HepG2 (cell line): ENCODE measurements around the gene TBCCD1. TPM values are rescaled to one million over a fixed set of nuclear protein-coding genes. Genes with fewer than 3 reads are reported as not detected.

Experiments used
- FOXO1 ChIP-seq: sonication (generic); formaldehyde crosslinking; IDR thresholded peaks from 2 replicates; pipeline ENCODE4 v1.4.0; 2020; ENCODE audit warnings: missing genetic modification reagents
- HIVEP1 ChIP-seq: sonication (generic); formaldehyde crosslinking; IDR thresholded peaks from 2 replicates; pipeline ENCODE4 v1.4.0; 2020; ENCODE audit warnings: mild to moderate bottlenecking, missing genetic modification reagents
- KLF15 ChIP-seq: sonication (generic); formaldehyde crosslinking; IDR thresholded peaks from 2 replicates; pipeline ENCODE4 v1.8.1; 2023; ENCODE audit warnings: borderline replicate concordance, mild to moderate bottlenecking, inconsistent platforms, missing genetic modification reagents, mixed read lengths
- MAF1 ChIP-seq: sonication (generic); formaldehyde crosslinking; IDR thresholded peaks from 2 replicates; pipeline ENCODE4 v1.5.0; 2020; ENCODE audit warnings: missing genetic modification reagents, borderline replicate concordance
- NCOA2 ChIP-seq: sonication (generic); formaldehyde crosslinking; IDR thresholded peaks from 2 replicates; pipeline ENCODE4 v1.8.0; 2022; ENCODE audit warnings: inconsistent platforms
- SAP130 ChIP-seq: IDR thresholded peaks from 2 replicates; pipeline ENCODE4 v1.6.1; 2016; ENCODE audit warnings: low read depth
- SNAPC2 ChIP-seq: sonication (generic); formaldehyde crosslinking; IDR thresholded peaks from 2 replicates; pipeline ENCODE4 v1.8.1; 2022; ENCODE audit warnings: mild to moderate bottlenecking, missing genetic modification reagents
- TCF7L2 ChIP-seq: IDR thresholded peaks from 2 replicates; pipeline ENCODE4 v1.6.1; 2011; ENCODE audit warnings: mild to moderate bottlenecking, low read depth, low read length, moderate library complexity
- ZFP37 ChIP-seq: sonication (generic); formaldehyde crosslinking; IDR thresholded peaks from 2 replicates; pipeline ENCODE4 v1.4.0; 2020; ENCODE audit warnings: missing genetic modification reagents, borderline replicate concordance
- ZKSCAN8 ChIP-seq: IDR thresholded peaks from 2 replicates; pipeline ENCODE4 v1.6.1; 2016; ENCODE audit warnings: borderline replicate concordance, missing genetic modification reagents, missing compliant biosample characterization
- ZNF124 ChIP-seq: sonication (generic); formaldehyde crosslinking; IDR thresholded peaks from 2 replicates; pipeline ENCODE4 v1.4.0; 2020; ENCODE audit warnings: missing genetic modification reagents
- ZNF24 ChIP-seq: fragments of 450-650 bp; IDR thresholded peaks from 2 replicates; pipeline ENCODE4 v1.6.1; 2017; ENCODE audit warnings: antibody characterized with exemption, mild to moderate bottlenecking
- ZNF451 ChIP-seq: sonication (generic); formaldehyde crosslinking; IDR thresholded peaks from 2 replicates; pipeline ENCODE4 v1.5.0; 2020; ENCODE audit warnings: mild to moderate bottlenecking, missing genetic modification reagents
- ZNF558 ChIP-seq: sonication (generic); formaldehyde crosslinking; IDR thresholded peaks from 2 replicates; pipeline ENCODE4 v1.9.0; 2022; ENCODE audit warnings: mild to moderate bottlenecking, missing genetic modification reagents, borderline replicate concordance
- polyA plus RNA-seq, 8 experiments: library from polyadenylated mRNA; depleted of rRNA in 3 of 8; stranded (reverse) in 7 of 8; unstranded in 1 of 8; fragments of >200 nt; fragmentation: Illumina TruSeq in 4 of 8; extraction: Trizol in 4 of 8; gene quantifications; 2 replicates each; pipeline versions ENCODE4 v1.2.1 to v1.2.3, GENCODE V29; 2011 to 2016; ENCODE audit warnings: low read depth in 4 of 8, missing spikeins in 1 of 8, mixed read lengths in 1 of 8; ENCODE audit not compliant: insufficient read depth in 1 of 8
- total RNA-seq, 5 experiments: library from RNA; depleted of rRNA; stranded (reverse); fragments of >200 nt; fragmentation: Illumina TruSeq; extraction: Trizol; gene quantifications; 2 replicates each; pipeline ENCODE4 v1.2.3, GENCODE V29; 2016; ENCODE audit warnings: low read depth in 1 of 5
- TF ChIP-seq, protein P1 (sequence below): sonication (generic); formaldehyde crosslinking; conservative IDR thresholded peaks from 2 replicates; pipeline ENCODE4 v1.4.0; 2020; ENCODE audit warnings: missing genetic modification reagents
- TF ChIP-seq, protein P2 (sequence below), 2 experiments: sonication (generic) in 1 of 2; formaldehyde crosslinking in 1 of 2; IDR thresholded peaks; 2 replicates each; pipeline versions ENCODE4 v1.5.1 to v1.6.1; 2011 to 2020; ENCODE audit warnings: borderline replicate concordance in 1 of 2, low read depth in 1 of 2, low read length in 1 of 2, mild to moderate bottlenecking in 1 of 2, missing genetic modification reagents in 1 of 2, moderate library complexity in 1 of 2
- TF ChIP-seq, protein P3 (sequence below): sonication (generic); formaldehyde crosslinking; IDR thresholded peaks from 2 replicates; pipeline ENCODE4 v1.4.0; 2020; ENCODE audit warnings: mild to moderate bottlenecking, missing genetic modification reagents
- TF ChIP-seq, protein P4 (sequence below): sonication (generic); formaldehyde crosslinking; IDR thresholded peaks from 2 replicates; pipeline ENCODE4; 2020; ENCODE audit warnings: missing genetic modification reagents, mild to moderate bottlenecking, borderline replicate concordance
- TF ChIP-seq, protein P5 (sequence below): sonication (generic); formaldehyde crosslinking; IDR thresholded peaks from 2 replicates; pipeline ENCODE4 v1.4.0; 2020; ENCODE audit warnings: low read depth, mild to moderate bottlenecking, missing genetic modification reagents

The TBCCD1 gene
- total and polyA plus RNA-seq, 2 of the 13 experiments (the other 11 are each of a cell fraction or from before 2014, with no cell fraction given) = 13.6 to 16.2 TPM

DNA sequence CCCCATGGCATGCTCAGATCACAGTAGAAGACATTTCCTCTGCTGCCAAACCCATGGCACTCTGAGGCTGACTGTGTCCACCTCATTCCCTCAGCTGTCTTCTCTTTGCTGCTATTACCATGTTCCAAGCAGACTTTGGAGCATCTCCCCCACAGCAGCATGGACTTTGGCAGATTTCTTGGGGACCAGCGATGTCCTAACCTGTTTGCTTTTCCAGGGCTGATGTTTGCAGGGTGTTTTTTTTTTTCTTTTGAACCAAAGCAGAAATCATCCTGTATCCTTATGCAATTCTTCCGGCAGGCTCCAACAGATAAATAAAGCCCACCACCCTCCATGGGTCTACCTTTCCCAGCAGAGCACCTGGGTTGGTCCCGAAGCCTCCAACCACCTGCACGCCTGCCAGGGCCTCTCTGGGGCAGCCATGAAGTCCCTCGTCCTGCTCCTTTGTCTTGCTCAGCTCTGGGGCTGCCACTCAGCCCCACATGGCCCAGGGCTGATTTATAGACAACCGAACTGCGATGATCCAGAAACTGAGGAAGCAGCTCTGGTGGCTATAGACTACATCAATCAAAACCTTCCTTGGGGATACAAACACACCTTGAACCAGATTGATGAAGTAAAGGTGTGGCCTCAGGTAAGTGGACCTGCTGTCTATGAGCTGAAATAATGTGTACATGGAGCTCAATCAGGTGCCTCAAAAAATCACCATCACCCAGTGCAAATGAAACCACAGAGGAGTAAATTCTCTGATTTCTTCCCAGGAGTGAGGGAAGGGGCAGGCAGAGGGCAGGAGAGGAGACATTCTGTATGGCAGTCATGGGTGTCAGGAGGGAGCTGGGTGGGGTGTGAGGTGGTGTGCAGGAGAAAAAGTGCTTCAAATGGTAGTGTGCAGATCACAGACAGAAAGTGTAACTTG lies 45.8 kb upstream of the TBCCD1 start, which contains the start of gene AHSG (continued):
- TF ChIP-seq NCOA2 (CRISPR knock-in tag) (peak; percentile 98), ZNF24 (no peak), KLF15 (peak; percentile 78; the same call in 1 of the 2 replicates), ZKSCAN8 (CRISPR knock-in tag) (peak; percentile 71; the same call in 1 of the 2 replicates), TCF7L2 (peak; percentile 67; the same call in 1 of the 2 replicates), ZNF558 (CRISPR knock-in tag) (peak; percentile 52; the same call in 1 of the 2 replicates), ZFP37 (no peak), SNAPC2 (CRISPR knock-in tag) (peak; percentile 74; the same call in 1 of the 2 replicates), HIVEP1 (peak; percentile 72), FOXO1 (CRISPR knock-in tag) (peak; percentile 93), SAP130 (CRISPR knock-in tag) (no peak; the same call in 1 of the 2 replicates), ZNF124 (CRISPR knock-in tag) (no peak), ZNF451 (CRISPR knock-in tag) (peak; percentile 53), MAF1 (peak; percentile 79; the same call in 1 of the 2 replicates)
- TF ChIP-seq, protein P1, sequence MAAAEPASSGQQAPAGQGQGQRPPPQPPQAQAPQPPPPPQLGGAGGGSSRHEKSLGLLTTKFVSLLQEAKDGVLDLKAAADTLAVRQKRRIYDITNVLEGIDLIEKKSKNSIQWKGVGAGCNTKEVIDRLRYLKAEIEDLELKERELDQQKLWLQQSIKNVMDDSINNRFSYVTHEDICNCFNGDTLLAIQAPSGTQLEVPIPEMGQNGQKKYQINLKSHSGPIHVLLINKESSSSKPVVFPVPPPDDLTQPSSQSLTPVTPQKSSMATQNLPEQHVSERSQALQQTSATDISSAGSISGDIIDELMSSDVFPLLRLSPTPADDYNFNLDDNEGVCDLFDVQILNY = no peak
- TF ChIP-seq, protein P2, sequence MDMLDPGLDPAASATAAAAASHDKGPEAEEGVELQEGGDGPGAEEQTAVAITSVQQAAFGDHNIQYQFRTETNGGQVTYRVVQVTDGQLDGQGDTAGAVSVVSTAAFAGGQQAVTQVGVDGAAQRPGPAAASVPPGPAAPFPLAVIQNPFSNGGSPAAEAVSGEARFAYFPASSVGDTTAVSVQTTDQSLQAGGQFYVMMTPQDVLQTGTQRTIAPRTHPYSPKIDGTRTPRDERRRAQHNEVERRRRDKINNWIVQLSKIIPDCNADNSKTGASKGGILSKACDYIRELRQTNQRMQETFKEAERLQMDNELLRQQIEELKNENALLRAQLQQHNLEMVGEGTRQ (IDR thresholded peaks at IDR 0.05; ENCODE audit: low read depth, low read length) = no peak
- TF ChIP-seq, protein P2 (CRISPR knock-in tag; IDR thresholded peaks at IDR 0.05; ENCODE audit: borderline replicate concordance) = no peak
- TF ChIP-seq, protein P3, sequence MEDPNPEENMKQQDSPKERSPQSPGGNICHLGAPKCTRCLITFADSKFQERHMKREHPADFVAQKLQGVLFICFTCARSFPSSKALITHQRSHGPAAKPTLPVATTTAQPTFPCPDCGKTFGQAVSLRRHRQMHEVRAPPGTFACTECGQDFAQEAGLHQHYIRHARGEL = 0 out of 2 replicates have a peak, but pooled peaks have one; percentile 36
- TF ChIP-seq, protein P4, sequence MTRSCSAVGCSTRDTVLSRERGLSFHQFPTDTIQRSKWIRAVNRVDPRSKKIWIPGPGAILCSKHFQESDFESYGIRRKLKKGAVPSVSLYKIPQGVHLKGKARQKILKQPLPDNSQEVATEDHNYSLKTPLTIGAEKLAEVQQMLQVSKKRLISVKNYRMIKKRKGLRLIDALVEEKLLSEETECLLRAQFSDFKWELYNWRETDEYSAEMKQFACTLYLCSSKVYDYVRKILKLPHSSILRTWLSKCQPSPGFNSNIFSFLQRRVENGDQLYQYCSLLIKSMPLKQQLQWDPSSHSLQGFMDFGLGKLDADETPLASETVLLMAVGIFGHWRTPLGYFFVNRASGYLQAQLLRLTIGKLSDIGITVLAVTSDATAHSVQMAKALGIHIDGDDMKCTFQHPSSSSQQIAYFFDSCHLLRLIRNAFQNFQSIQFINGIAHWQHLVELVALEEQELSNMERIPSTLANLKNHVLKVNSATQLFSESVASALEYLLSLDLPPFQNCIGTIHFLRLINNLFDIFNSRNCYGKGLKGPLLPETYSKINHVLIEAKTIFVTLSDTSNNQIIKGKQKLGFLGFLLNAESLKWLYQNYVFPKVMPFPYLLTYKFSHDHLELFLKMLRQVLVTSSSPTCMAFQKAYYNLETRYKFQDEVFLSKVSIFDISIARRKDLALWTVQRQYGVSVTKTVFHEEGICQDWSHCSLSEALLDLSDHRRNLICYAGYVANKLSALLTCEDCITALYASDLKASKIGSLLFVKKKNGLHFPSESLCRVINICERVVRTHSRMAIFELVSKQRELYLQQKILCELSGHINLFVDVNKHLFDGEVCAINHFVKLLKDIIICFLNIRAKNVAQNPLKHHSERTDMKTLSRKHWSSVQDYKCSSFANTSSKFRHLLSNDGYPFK (CRISPR knock-in tag) = 0 out of 2 replicates have a peak, but pooled peaks have one; percentile 30
- TF ChIP-seq, protein P5, sequence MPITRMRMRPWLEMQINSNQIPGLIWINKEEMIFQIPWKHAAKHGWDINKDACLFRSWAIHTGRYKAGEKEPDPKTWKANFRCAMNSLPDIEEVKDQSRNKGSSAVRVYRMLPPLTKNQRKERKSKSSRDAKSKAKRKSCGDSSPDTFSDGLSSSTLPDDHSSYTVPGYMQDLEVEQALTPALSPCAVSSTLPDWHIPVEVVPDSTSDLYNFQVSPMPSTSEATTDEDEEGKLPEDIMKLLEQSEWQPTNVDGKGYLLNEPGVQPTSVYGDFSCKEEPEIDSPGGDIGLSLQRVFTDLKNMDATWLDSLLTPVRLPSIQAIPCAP = 0 out of 2 replicates have a peak, but pooled peaks have one; percentile 20
